ENCODE measurements around the gene SERPINA10.

DNA sequence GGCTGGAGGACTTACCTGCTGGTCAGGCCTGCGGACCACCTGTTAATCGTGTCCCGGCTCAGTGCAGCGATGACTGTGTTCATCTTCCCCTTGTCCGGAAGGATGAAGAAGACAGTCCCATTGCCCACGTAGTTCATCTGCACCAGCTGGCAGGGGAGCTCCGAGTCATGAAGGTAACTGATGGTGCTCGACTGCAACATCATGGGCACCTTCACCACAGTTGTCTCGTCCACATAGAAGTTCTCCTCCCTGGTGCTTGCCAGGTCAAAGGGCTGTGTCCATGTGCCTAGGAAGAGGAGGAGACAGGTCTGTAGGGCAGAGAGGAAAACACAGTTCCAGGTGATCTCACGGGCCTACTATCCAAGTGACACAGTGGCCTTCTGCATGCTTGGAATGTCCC lies 16.7 kb upstream of the SERPINA10 start:
- TF ChIP-seq, protein P1, sequence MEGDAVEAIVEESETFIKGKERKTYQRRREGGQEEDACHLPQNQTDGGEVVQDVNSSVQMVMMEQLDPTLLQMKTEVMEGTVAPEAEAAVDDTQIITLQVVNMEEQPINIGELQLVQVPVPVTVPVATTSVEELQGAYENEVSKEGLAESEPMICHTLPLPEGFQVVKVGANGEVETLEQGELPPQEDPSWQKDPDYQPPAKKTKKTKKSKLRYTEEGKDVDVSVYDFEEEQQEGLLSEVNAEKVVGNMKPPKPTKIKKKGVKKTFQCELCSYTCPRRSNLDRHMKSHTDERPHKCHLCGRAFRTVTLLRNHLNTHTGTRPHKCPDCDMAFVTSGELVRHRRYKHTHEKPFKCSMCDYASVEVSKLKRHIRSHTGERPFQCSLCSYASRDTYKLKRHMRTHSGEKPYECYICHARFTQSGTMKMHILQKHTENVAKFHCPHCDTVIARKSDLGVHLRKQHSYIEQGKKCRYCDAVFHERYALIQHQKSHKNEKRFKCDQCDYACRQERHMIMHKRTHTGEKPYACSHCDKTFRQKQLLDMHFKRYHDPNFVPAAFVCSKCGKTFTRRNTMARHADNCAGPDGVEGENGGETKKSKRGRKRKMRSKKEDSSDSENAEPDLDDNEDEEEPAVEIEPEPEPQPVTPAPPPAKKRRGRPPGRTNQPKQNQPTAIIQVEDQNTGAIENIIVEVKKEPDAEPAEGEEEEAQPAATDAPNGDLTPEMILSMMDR (IDR thresholded peaks at IDR 0.05), result no peak
- TF ChIP-seq POLR2A (IDR thresholded peaks at IDR 0.05), result no peak

All from heart left ventricle (tissue), 13 donors.